Mucosa of stomach (tissue), 1 donor: ENCODE measurements around the gene DGKD.

Experiments used
- H3K27me3 ChIP-seq: one replicate; pipeline ENCODE4 v1.7.0; 2013; ENCODE audit warnings: mild to moderate bottlenecking, low read length; ENCODE audit not compliant: control insufficient read depth, insufficient read depth
- H3K36me3 ChIP-seq: one replicate; pipeline ENCODE4 v1.7.0; 2013; ENCODE audit warnings: low read length; ENCODE audit not compliant: control insufficient read depth, insufficient read depth
- H3K4me1 ChIP-seq: one replicate; pipeline ENCODE4 v1.7.0; 2013; ENCODE audit warnings: mild to moderate bottlenecking, low read length; ENCODE audit not compliant: control insufficient read depth, insufficient read depth
- H3K4me3 ChIP-seq: one replicate; pipeline ENCODE4 v1.7.0; 2013; ENCODE audit warnings: low read length
- H3K9ac ChIP-seq: one replicate; pipeline ENCODE4 v1.7.0; 2013; ENCODE audit warnings: mild to moderate bottlenecking, low read length, moderate library complexity
- H3K9me3 ChIP-seq: one replicate; pipeline ENCODE4 v1.7.0; 2013; ENCODE audit warnings: mild to moderate bottlenecking, low read length, moderate library complexity; ENCODE audit not compliant: control insufficient read depth
- donor health status: Pancreatic carcinoma.

DGKD gene

DNA sequence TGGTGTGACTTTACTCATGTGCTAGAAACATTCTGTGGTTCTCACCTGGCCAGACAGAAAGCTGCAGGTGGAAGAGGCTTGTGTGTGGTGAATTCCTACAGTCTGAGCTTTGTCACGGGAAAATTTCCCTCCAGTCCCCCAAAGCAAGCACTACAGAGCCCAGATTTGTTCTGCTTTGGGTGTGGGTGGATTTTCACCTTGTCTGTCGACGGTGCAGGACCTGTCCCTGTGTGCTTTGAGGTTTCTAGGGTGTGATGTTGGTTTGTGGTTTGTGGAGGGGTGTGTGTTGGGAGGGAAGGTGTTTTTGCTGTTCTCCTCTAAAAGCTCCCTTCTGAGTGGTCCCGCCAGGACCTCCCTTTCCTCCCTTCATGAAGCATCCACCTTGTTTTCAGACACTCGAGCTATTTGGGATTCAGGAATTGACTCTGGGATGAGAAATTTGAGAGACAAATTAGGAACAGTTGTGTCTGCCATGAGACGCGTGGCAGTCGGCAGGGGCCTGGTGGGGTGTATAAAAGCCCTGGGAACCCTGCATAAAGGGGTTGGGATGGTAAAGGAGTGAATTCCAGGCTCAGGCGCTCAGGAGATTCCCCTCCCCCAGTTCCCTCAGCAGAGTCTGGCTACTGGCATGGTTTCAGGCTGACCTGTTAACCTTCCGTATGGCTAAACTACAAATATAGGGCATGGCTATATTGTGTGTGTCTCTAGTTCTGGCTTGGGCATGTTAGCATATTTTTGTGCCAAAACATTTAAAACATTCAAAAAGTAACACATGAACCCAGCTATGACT, 65.5 kb downstream of the DGKD start:
- peaks cover 89% of the 10 kb centered on the region for H3K4me1 ChIP-seq
- H3K27me3 ChIP-seq = no peaks in the 10 kb centered on the region
- H3K9me3 ChIP-seq = no peaks in the 10 kb centered on the region
- peak overlapping the region; percentile 2 for H3K4me3 ChIP-seq
- peak overlapping the region; percentile 70 for H3K9ac ChIP-seq
- no peaks in the 10 kb centered on the region for H3K36me3 ChIP-seq

DNA sequence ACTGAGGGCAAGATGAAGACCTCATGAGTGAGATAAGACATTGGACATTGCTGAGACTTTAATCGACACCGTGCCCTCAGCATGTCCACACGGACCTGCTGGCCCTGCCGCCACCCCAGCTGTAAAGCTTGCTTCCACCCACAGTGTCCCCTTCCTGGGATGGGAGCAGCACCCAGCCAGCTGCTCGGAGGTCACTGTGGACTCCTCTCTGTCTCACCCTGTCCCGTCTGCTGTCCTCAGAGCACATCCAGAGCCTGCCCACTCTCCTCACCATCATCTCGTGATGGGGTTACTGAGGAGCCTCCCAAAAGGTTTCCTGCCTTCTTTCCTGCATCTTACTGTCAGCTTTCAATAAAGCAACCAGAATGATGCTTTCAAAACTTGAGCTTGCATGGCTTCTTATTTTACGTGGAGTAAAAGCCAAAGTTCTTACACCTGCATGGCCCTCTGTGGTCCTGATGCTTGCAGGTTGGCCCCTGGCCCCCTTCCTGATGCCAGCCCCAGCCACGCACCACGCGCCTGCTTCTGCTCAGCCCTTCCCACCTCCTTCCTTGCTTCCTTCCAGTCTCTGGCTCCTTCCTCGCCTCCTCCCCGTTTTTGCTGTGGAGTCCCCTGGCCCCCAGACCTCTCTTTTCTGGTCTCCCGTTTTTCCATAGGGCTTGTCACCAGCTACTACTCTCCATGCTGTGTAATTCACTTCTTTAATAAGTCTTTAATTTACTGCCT, 67.0 kb downstream of the DGKD start:
- Histone ChIP-seq H3K9ac (peak overlapping the region; percentile 70), H3K9me3 (no peaks in the 10 kb centered on the region), H3K27me3 (no peaks in the 10 kb centered on the region), H3K4me3 (peak overlapping the region; percentile 5), H3K4me1 (peaks cover 81% of the 10 kb centered on the region), H3K36me3 (no peaks in the 10 kb centered on the region)

GRCh38 chr2:233422050-233422639, 67.9 kb downstream of the DGKD start:
- Histone ChIP-seq H3K36me3 (no peaks in the 10 kb centered on the region), H3K4me1 (peaks cover 80% of the 10 kb centered on the region), H3K4me3 (no peak overlapping the region), H3K9me3 (no peaks in the 10 kb centered on the region), H3K27me3 (no peaks in the 10 kb centered on the region), H3K9ac (peak overlapping the region; percentile 70)

- Histone ChIP-seq H3K4me3 (no peak overlapping the region), H3K9ac (no peak overlapping the region), H3K36me3 (no peaks in the 10 kb centered on the region), H3K9me3 (no peaks in the 10 kb centered on the region), H3K4me1 (peaks cover 79% of the 10 kb centered on the region), H3K27me3 (no peaks in the 10 kb centered on the region)
These were observed 68.6 kb downstream of the DGKD start for GRCh38 chr2:233422649-233423551.

- H3K27me3 ChIP-seq = no peaks in the 10 kb centered on the region
- H3K9me3 ChIP-seq = no peaks in the 10 kb centered on the region
- no peak overlapping the region for H3K4me3 ChIP-seq
- no peaks in the 10 kb centered on the region for H3K36me3 ChIP-seq
- H3K9ac ChIP-seq = no peak overlapping the region
- peaks cover 79% of the 10 kb centered on the region for H3K4me1 ChIP-seq
These were observed 69.2 kb downstream of the DGKD start for GRCh38 chr2:233423552-233423860.

DNA sequence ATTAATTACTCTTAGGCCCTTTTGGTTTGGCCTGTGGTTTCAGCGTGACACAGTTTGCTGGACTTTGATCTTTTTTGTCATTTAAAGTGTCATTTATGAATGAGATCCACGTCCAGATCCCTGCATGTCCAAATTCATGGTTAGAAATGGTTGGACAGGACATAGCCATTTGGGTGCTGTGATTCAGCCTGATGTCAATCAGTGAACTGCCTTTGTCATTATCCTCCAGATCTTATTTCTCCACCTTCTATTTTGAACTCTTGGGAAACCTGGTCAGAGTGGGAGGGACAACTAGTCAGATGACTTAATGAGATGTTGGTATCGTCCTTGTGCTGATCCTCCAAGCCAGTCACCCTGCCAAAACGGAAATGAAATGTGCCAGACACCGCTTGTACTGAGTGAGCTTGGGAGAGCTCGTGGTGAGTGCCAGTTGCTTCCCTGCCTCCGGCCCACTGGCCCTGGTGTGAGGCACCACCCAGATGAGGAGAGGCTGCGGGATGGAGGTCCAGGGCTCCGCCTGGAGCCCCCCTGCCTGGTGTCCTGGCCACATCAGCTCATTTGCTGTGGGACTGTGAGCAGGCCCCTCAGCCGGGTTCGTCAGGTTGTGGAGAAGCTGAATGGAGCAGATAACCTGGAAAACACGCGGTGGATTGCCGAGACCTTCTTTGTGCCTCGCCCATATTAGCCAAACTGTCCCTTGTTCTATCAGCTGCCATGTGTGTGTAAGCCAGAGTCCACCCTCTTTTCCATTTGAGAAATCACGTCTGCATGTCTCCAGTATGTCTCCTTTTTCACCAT, 70.1 kb downstream of the DGKD start:
- Histone ChIP-seq H3K9ac (peak overlapping the region; percentile 61), H3K36me3 (no peaks in the 10 kb centered on the region), H3K9me3 (no peaks in the 10 kb centered on the region), H3K27me3 (no peaks in the 10 kb centered on the region), H3K4me3 (no peak overlapping the region), H3K4me1 (peaks cover 79% of the 10 kb centered on the region)

DNA sequence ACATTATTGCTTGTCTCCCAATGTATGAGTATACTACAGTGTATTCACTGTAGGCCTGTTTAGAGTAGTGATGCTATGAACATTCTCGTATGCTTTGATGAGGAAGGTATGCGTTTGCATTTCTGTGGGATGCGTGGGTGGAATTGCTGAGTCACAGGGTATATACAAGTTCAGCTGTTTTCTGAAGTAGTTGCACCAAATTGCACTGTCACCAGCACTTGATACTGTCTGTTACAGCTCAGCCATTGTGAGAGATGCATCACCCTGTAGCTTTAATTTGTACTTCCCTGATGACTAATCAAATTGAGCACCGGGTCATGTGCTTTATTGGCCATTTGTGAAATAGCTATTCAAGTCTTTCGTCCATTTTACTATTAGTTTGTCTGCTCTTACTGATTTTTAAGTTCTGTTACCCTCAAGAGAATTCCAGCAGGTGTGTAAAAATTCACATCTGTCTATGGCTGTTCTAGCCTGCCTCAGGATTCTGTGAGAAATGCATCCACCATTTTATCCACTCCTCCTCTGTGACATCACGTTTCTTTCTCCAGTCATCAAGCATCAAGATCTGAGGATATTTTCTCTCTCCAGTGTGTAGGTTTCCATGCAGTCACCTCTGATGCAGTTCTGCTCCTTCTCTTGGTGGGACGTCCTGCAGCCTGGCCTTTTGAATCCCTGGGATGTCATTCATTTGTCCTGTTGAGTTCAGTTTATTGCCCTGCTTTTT, 72.5 kb downstream of the DGKD start:
- no peaks in the 10 kb centered on the region for H3K36me3 ChIP-seq
- no peak overlapping the region for H3K9ac ChIP-seq
- no peak overlapping the region for H3K4me3 ChIP-seq
- no peaks in the 10 kb centered on the region for H3K27me3 ChIP-seq
- no peaks in the 10 kb centered on the region for H3K9me3 ChIP-seq
- H3K4me1 ChIP-seq = peaks cover 81% of the 10 kb centered on the region

GRCh38 chr2:233428008-233428407, 73.7 kb downstream of the DGKD start:
- H3K9ac ChIP-seq = no peak overlapping the region
- H3K9me3 ChIP-seq = no peaks in the 10 kb centered on the region
- peaks cover 73% of the 10 kb centered on the region for H3K4me1 ChIP-seq
- H3K36me3 ChIP-seq = no peaks in the 10 kb centered on the region
- no peaks in the 10 kb centered on the region for H3K27me3 ChIP-seq
- no peak overlapping the region for H3K4me3 ChIP-seq

- peak overlapping the region; percentile 45 for H3K9ac ChIP-seq
- H3K4me3 ChIP-seq = no peak overlapping the region
- no peaks in the 10 kb centered on the region for H3K36me3 ChIP-seq
- H3K9me3 ChIP-seq = no peaks in the 10 kb centered on the region
- peaks cover 73% of the 10 kb centered on the region for H3K4me1 ChIP-seq
- no peaks in the 10 kb centered on the region for H3K27me3 ChIP-seq
These were observed 74.1 kb downstream of the DGKD start for GRCh38 chr2:233428438-233428837.

DNA sequence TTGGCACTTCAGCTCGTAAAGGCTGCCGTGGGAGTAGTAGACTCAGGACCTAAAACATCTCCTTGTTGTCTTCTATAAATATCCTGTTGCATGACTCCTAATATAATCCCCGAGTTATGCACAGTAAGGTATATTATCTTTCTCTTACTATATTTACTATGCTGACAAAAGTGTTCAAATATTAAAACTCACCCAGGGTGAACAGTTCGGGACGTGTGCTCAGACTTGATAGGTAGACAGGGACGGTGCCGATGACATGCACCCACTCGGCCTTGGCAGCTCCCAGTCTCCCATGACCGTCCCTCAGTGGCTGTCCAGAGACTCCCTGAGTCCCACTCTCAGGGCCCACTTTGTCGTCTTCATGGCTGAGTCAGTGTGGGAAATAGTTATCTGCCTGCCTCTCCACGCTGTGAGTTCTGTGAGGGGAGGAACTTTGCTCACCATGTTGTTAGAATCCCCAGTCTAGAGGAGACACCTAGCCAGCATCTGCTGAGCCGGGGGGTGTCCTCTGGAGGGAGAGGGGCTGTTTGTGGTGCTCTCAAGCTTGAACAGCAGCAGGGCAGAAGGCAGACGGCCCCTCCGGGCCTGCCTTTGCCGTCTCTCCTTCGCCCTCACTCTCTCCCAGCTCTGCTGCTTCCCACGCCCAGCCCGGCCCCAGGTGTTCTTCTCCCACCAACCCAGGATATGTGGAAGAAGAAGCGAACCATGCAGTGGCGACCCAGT, 75.0 kb downstream of the DGKD start:
- no peaks in the 10 kb centered on the region for H3K36me3 ChIP-seq
- H3K9ac ChIP-seq = peak overlapping the region; percentile 45
- no peaks in the 10 kb centered on the region for H3K27me3 ChIP-seq
- peaks cover 72% of the 10 kb centered on the region for H3K4me1 ChIP-seq
- no peaks in the 10 kb centered on the region for H3K9me3 ChIP-seq
- no peak overlapping the region for H3K4me3 ChIP-seq
